GM21423 (cell line): Measurements from ENCODE around the gene GABRD.

Experiments used
- ATAC-seq: cut with Tn5 transposase; IDR thresholded peaks from one replicate; pipeline ENCODE4 v1.9.1; 2021; ENCODE audit warnings: mild to moderate bottlenecking, moderate library complexity; ENCODE audit not compliant: unreplicated experiment

The GABRD gene

DNA sequence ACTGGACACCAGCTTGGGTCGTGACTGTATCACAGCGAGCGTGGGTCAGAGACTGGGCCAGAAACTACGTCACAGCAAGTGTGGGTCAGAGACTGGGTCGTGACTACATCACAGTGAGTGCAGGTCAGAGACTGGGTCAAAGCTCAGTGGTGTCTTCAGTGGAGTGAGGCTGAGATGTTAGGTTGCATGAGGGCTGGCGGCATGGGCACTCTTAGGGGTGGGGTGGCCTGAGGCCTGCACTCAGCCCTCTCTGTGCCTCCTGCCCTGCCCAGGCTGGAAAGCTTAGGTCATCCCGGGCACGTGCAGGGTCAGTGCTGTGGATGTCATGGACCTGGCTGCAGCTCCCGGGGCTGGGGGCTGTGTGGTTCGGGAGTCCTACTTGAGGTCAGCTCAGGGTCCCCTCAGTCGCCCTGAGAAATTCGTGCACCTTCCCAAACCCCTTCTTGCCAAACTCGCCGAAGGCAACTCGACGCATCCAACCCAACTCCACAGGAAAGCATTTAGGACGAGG, 34.5 kb upstream of the GABRD start:
- no peak for ATAC-seq

DNA sequence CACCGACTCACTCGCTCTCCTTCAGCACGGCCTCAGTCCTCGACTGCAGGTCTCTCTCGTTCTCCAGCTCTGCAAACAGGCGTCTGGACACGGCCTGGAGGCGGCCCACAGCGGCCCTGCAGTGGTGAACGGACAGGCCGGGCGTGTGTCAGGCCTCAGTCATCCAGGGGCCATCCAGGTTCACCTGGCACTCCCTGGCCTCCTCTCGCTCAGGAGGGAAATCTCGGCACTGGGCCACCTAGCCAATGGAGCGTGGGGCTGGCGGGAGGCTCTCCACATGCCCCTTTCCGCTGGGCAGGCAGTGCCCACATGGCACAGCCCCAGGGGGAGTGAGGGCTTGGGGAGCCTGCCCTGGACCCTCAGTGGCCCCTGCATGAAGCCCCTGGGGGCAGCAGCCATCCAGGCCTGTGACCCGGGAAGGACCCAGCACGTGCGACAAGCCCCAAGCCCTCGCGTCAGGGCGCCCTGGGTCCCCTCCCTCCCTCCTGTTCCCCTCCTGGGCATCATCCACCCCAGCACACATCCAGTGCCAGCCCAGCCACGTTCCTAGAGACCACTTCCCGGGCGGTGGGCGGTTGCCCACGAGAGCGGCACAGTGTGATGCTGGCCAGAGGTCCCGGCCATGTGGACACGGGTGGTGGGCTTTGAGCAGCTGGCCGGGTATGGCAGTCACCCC, 33.6 kb upstream of the GABRD start:
- no peak for ATAC-seq

GRCh38 chr1:1986451-1987141, 32.5 kb upstream of the GABRD start:
- ATAC-seq = no peak

GRCh38 chr1:1987142-1987510, 32.0 kb upstream of the GABRD start:
- no peak for ATAC-seq

DNA sequence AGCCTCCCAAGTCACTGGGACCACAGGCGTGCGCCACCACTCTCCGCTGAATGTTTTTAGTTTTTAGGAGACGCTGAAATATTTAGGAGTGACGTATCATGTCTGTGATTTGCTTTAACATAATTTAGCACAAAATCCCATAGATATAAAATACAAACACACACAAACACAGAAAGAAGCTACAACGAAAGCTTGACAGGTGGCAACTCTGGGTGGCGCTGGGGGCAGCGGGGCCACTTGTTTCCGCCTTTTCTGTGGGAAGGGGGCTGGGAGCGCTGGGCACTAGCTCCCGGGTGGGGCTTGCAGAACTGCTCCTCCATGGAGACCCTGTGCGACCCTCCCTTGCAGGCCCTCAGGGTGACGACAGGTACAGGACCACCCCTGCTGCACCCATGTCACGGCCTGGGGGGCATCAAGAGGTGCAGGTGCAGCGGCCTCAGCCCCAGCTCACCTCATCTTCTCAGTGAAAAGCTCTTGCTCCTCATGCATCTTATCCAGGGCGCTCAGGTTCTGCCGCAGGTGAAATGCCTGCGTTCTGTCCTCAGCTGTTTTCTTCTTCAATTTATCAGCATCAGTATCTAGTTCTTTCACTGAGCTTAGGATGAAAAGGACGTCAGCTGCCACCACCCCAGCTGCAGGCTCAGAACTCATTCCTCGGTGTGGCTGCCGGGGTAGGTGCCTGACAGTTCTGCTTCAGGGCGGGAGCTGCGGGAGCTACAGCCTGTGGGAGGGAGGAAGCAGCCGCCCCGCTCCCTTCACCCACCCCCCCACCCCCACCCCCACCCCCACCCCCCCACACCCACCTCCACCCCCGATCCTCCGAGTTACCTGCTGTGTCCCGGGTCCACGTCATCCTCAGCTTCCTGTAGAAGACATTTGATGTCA, 30.8 kb upstream of the GABRD start:
- ATAC-seq = no peak

- no peak for ATAC-seq
Observed at GRCh38 chr1:1989102-1989542, 30.0 kb upstream of the GABRD start.

GRCh38 chr1:1989789-1990188, 29.4 kb upstream of the GABRD start:
- ATAC-seq = no peak

DNA sequence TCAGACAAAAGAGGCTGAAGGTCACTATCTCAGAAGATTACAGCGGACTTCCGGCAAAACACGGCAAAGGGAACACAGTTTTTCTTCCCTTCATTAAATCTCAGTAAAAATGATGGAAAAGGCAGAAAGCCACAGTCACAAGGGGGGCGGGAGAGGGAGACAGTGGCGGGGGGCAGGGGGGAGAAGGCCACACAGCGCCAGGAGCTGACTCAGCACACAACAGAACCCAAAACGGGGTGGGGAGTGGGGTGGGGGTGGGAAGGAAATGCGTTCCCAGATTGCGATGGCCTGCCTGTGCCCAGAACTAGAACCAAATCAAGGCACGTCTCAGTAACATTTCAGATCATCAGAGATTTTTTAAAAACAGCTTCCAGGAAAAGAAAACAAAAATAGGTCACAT, 28.9 kb upstream of the GABRD start:
- ATAC-seq = no peak

- no peak for ATAC-seq
Observed at GRCh38 chr1:1994536-1994935, 24.6 kb upstream of the GABRD start.

DNA sequence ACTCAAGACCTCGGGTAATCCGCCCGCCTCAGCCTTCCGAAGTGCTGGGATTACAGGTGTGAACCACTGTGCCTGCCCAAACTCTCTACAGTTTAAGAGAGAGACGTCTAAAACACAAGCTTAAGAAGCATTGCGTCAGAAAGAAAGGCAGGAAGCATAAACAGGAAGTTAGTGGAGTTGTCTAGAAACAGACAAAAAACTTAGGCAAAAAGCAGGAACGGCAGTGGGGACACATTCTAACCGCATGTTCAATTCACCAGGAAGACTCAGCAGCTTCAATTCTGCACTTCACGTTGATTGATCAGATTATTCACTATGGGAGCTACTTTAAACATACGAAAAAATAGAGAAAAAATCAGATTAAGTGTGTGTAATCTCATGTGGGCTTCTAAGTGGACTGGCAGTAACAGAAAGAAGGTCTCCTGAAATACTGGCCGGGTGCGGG, 22.9 kb upstream of the GABRD start:
- ATAC-seq = no peak

GRCh38 chr1:1997576-1997975, 21.6 kb upstream of the GABRD start:
- ATAC-seq = no peak

DNA sequence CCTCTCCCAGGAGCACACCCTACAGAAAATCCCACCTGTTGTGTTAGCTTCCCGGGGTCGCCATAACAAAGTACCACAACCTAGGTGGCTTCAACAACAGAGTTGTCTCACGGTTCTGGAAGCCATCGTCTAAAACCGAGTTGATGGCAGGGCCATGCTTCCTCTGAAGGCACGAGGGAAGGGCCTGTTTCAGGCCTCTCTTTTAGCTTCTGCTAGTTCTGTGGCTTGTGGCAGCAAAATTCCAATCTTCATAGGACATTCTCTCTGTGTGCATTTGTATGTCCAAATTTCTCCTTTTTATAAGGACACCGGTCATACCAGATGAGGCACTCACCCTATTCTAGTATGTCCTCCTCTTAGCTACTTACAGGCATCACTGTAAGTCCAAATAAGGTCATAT, 18.7 kb upstream of the GABRD start:
- no peak for ATAC-seq

- no peak for ATAC-seq
Observed at GRCh38 chr1:2000850-2001249, 18.3 kb upstream of the GABRD start.

DNA sequence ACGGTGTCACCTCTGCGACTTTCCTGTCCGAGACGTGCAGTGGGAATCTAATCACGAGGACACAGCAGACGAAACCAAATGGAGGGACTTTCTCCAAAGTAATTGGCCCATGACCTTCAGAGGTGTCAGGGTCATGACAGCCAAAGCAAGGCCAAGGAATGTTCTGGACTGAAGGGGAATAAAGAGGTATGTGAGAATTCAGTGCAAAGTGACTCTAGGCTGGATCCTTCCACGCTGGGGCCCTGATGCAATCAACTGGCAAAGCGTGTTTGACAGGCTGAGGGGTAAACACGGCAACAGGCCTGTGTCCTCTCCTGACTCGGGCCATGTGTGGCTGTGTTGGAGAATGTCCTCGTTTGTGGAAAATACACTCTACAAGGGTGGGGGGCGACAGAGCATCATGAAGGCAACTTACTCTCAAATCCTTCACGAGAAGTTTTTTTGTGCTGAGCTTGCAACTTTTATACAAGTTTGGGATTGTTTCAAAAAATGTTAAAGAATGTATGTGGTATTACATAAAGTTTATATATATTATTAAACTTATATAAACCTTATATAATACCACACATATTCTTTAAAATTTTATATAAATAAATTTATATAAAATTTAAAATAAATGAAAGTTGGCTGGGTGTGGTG, 17.3 kb upstream of the GABRD start:
- no peak for ATAC-seq

DNA sequence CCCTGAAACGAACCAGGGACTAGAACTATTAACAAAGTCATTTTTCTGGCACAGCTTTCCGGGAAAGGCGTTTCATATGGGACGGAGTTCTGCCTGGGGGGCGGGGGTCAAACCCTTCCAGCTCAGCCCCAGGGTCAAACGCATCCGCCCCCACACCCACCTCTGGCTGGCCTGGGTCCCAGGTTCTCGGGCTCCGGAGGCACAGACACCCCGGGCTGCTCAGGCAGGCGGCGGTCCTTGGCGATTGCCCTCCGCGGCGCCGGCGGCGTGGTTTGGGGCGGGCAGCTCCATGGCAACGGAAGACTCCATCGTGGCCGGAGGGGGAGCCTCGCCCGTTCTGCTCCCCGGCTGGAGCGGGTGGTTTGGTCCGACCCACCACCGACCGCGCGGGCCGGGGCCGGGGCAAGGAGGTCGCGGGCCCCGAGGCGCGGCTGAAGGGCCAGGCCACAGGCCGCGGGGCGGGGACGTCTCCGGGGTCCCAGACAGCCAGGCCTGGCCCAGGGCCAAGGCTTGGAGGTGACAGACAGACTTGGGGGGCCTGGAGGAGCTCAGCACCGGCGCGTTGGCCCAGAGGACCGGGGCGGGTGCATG, 15.5 kb upstream of the GABRD start, which contains the start of gene CFAP74:
Gene CFAP74, minus strand, starts transcription at position 246 of the 591 bp plus-strand sequence. CDS start 12,830 bp downstream, outside the sequence.
- ATAC-seq = no peak

- no peak for ATAC-seq
Observed at GRCh38 chr1:2004856-2005255, 14.3 kb upstream of the GABRD start.

DNA sequence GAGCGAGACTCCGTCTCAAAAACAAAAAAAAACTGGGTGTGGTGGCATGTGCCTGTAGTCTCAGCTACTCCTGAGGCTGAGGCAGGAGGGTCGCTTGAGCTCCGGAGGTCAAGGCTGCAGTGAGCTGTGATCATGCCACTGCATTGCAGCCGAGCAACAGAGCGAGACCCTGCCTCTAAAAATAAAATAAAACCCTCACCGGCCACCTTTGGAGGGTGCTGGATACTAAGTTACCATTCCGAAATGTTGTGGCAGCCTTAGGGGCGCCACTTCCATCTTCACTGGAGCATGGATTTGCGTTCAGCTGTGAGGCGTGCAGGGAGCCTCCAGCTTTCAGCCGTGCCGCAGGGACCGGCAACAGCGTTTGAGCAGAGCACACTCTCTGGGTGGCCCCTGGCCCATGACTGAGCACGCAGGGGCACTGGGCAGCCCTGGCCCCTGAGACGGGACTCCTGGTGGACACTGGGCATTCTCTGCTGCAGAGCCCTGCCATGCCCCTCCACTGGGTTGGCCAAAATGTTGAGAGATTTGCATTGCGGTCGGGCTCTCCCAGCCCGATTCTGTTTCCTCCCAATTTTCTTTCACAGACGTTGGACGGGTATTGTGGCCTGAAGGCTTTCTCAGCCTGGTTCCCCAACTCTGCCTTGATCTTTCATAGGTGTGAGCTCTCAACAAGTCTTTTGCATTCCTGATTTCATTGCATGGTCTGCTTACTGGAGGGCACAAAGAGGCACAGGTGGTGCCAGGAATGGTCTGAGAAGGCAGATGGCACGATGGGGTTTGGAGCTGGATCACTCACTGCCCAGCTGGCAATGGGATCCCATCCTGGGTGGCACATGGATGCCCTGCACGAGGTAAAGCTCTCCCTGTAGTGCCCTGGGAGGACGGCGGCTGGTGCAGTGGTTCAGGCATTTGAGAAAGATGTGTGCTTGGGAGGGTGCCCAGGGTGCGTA, 9.8 kb upstream of the GABRD start:
- no peak for ATAC-seq

- ATAC-seq = no peak
Observed at GRCh38 chr1:2014181-2014580, 5.0 kb upstream of the GABRD start.
